ENCODE data around the gene FZD7.

The FZD7 gene

GRCh38 chr2:202033317-202034248 is at the start of gene FZD7:
Gene FZD7, plus strand, starts transcription at chr2:202033855. Its CDS starts 793 bp downstream, at chr2:202034648.
- no peak for FAIRE-seq
- TF ChIP-seq CTCF (IDR thresholded peaks at IDR 0.05; ENCODE audit: insufficient read depth, missing control alignments) = no peak
- DNase-seq (ENCODE audit: insufficient read length, low spot score) = peak; percentile 64

GRCh38 chr2:201984333-201984732 is 49.3 kb upstream of the FZD7 start:
- DNase-seq (ENCODE audit: insufficient read length, low spot score) (no peak), FAIRE-seq (no peak)
- TF ChIP-seq CTCF (IDR thresholded peaks at IDR 0.05; ENCODE audit: insufficient read depth, missing control alignments) = no peak

- TF ChIP-seq CTCF (IDR thresholded peaks at IDR 0.05; ENCODE audit: insufficient read depth, missing control alignments) = no peak
- FAIRE-seq (no peak), DNase-seq (ENCODE audit: insufficient read length, low spot score) (no peak)
Measured at GRCh38 chr2:201984800-201985525, 48.7 kb upstream of the FZD7 start.

- FAIRE-seq (no peak), DNase-seq (ENCODE audit: insufficient read length, low spot score) (no peak)
- no peak for TF ChIP-seq CTCF (IDR thresholded peaks at IDR 0.05; ENCODE audit: insufficient read depth, missing control alignments)
Measured at GRCh38 chr2:201985728-201986462, 47.8 kb upstream of the FZD7 start.

GRCh38 chr2:201986463-201986735 is 47.3 kb upstream of the FZD7 start:
- no peak for FAIRE-seq
- TF ChIP-seq CTCF (IDR thresholded peaks at IDR 0.05; ENCODE audit: insufficient read depth, missing control alignments) = no peak

GRCh38 chr2:201987426-201987825 is 46.2 kb upstream of the FZD7 start:
- FAIRE-seq (no peak), DNase-seq (ENCODE audit: insufficient read length, low spot score) (no peak)

More at GRCh38 chr2:201986463-201986735, 47.3 kb upstream of the FZD7 start:
- no peak for DNase-seq (ENCODE audit: insufficient read length, low spot score)

More at GRCh38 chr2:201987426-201987825, 46.2 kb upstream of the FZD7 start:
- TF ChIP-seq CTCF (IDR thresholded peaks at IDR 0.05; ENCODE audit: insufficient read depth, missing control alignments) = no peak
